ENCODE data around the gene HECW1. TPM values are rescaled to one million over a fixed set of nuclear protein-coding genes. Genes with fewer than 3 reads are reported as not detected.
A peak's percentile ranks its signal among the peaks of the same experiment; 100 is the strongest.

HECW1 gene
- total RNA-seq, 1 donor from 2014 or later = not detected

- DNase-seq (ENCODE audit: low read depth) = no peak
- H3K4me3 ChIP-seq (ENCODE audit: low read depth, low read length) = no peak overlapping the region
- no peak for TF ChIP-seq CTCF (conservative IDR thresholded peaks at IDR 0.05; ENCODE audit: low read depth, low read length)
Measured at GRCh38 chr7:43300121-43300520, 187.7 kb downstream of the HECW1 start.

GRCh38 chr7:43302211-43302711 is 189.8 kb downstream of the HECW1 start:
- H3K4me3 ChIP-seq (ENCODE audit: low read depth, low read length) = no peak overlapping the region
- DNase-seq (ENCODE audit: low read depth) = peak; percentile 61
- no peak for TF ChIP-seq CTCF (conservative IDR thresholded peaks at IDR 0.05; ENCODE audit: low read depth, low read length)

- DNase-seq (ENCODE audit: low read depth) = no peak
- no peak overlapping the region for H3K4me3 ChIP-seq (ENCODE audit: low read depth, low read length)
- no peak for TF ChIP-seq CTCF (conservative IDR thresholded peaks at IDR 0.05; ENCODE audit: low read depth, low read length)
Measured at GRCh38 chr7:43302773-43303460, 190.5 kb downstream of the HECW1 start.

GRCh38 chr7:43303740-43304241 is 191.3 kb downstream of the HECW1 start:
- TF ChIP-seq CTCF (conservative IDR thresholded peaks at IDR 0.05; ENCODE audit: low read depth, low read length) = no peak
- no peak for DNase-seq (ENCODE audit: low read depth)
- no peak overlapping the region for H3K4me3 ChIP-seq (ENCODE audit: low read depth, low read length)

GRCh38 chr7:43306404-43306803 is 194.0 kb downstream of the HECW1 start:
- no peak for DNase-seq (ENCODE audit: low read depth)
- no peak for TF ChIP-seq CTCF (conservative IDR thresholded peaks at IDR 0.05; ENCODE audit: low read depth, low read length)
- H3K4me3 ChIP-seq (ENCODE audit: low read depth, low read length) = no peak overlapping the region

GRCh38 chr7:43307522-43307921 is 195.1 kb downstream of the HECW1 start:
- DNase-seq (ENCODE audit: low read depth) = no peak
- H3K4me3 ChIP-seq (ENCODE audit: low read depth, low read length) = no peak overlapping the region
- TF ChIP-seq CTCF (conservative IDR thresholded peaks at IDR 0.05; ENCODE audit: low read depth, low read length) = no peak

Data from epithelial cell of proximal tubule (primary cell).